NB4 (cell line): ENCODE results near the gene RAI14.

Experiments
- DNase-seq: peaks from one replicate; pipeline ENCODE4 v3.0.0; 2010; ENCODE audit warnings: low read depth
- H3K4me3 ChIP-seq: one replicate; pipeline ENCODE4 v1.5.1; 2011; ENCODE audit warnings: mild to moderate bottlenecking, low read depth, low read length, moderate library complexity
- CTCF ChIP-seq: IDR thresholded peaks from one replicate; pipeline ENCODE4 v1.5.1; 2012; ENCODE audit warnings: low read depth, low read length
- MAX ChIP-seq: IDR thresholded peaks from 2 replicates; pipeline ENCODE4 v1.6.1; 2011; ENCODE audit warnings: low read depth, low read length
- MYC ChIP-seq: IDR thresholded peaks from 2 replicates; pipeline ENCODE4 v1.6.1; 2011; ENCODE audit warnings: low read depth, low read length
- POLR2A ChIP-seq: IDR thresholded peaks from 2 replicates; pipeline ENCODE4 v1.6.1; 2011; ENCODE audit warnings: mild to moderate bottlenecking; ENCODE audit not compliant: insufficient read length; ENCODE audit errors: extremely low read depth

Gene RAI14

GRCh38 chr5:34881246-34881645 is 225.1 kb downstream of the RAI14 start:
- TF ChIP-seq MYC (no peak), MAX (no peak), POLR2A (no peak), CTCF (no peak)
- no peak for DNase-seq
- H3K4me3 ChIP-seq = no peak overlapping the region
